Prostate gland (tissue), 2 donors: ENCODE data around the gene ZNF891. TPM values are rescaled to one million over a fixed set of nuclear protein-coding genes. Genes with fewer than 3 reads are reported as not detected.

Source experiments
- DNase-seq: peaks from one replicate; pipeline ENCODE4 v3.0.0-alpha.2; 2019; ENCODE audit warnings: low spot score
- H3K27ac ChIP-seq, 2 donors: fragments of 200-600 bp; sonication (generic); 2 replicates each; pipeline ENCODE4 v1.5.1; 2017 to 2019
- H3K27me3 ChIP-seq: fragments of 200-600 bp; sonication (generic); replicated peaks from 2 replicates; pipeline ENCODE4 v1.5.1; 2019; ENCODE audit not compliant: insufficient read depth
- H3K36me3 ChIP-seq, 2 donors: fragments of 200-600 bp; sonication (generic); 1 replicate in 1 of 2; 2 replicates in 1 of 2; pipeline versions ENCODE4 v1.5.1 to v1.8.1; 2017 to 2019
- H3K4me1 ChIP-seq: fragments of 200-600 bp; sonication (generic); replicated peaks from 2 replicates; pipeline ENCODE4 v1.5.1; 2019
- H3K4me3 ChIP-seq, 2 donors: fragments of 200-600 bp; sonication (generic); 2 replicates each; pipeline ENCODE4 v1.5.1; 2017 to 2019
- H3K9me3 ChIP-seq: fragments of 200-600 bp; sonication (generic); 2 replicates; pipeline ENCODE4 v1.5.1; 2017
- POLR2A ChIP-seq: fragments of 450-650 bp; IDR thresholded peaks from one replicate; pipeline ENCODE4 v1.6.1; 2016; ENCODE audit warnings: antibody characterized with exemption, mild to moderate bottlenecking
- POLR2AphosphoS5 ChIP-seq: sonication (generic); formaldehyde crosslinking; IDR thresholded peaks from one replicate; pipeline ENCODE4 v1.6.1; 2017; ENCODE audit warnings: antibody characterized with exemption
- WGBS: methylation state at CpG from one replicate; pipeline ENCODE4 v1.1.5; 2018; 5-methylcytosine and 5-hydroxymethylcytosine counted together
- intact Hi-C: fragments of 100-400 bp; cut with DNase I; formaldehyde crosslinking; loops from one replicate; pipeline ENCODE4 v1.14.2; 2022
- total RNA-seq, 2 donors: library from RNA; depleted of rRNA; stranded (reverse); fragments of >200 nt; gene quantifications; one replicate each; pipeline ENCODE4 v1.1.0, GENCODE V29; 2016
- TF ChIP-seq, protein P1 (sequence below), 4 experiments: fragments of 200-600 bp in 2 of 4; fragments of 450-650 bp in 2 of 4; sonication (generic) in 2 of 4; IDR thresholded peaks; 1 replicate in 3 of 4; 2 replicates in 1 of 4; pipeline ENCODE4 v1.5.1; 2016 to 2019; ENCODE audit warnings: antibody characterized with exemption in 4 of 4, mild to moderate bottlenecking in 2 of 4, moderate library complexity in 2 of 4

The ZNF891 gene
- total RNA-seq, 2 donors from 2014 or later, result 1.9 to 3.0 TPM

DNA sequence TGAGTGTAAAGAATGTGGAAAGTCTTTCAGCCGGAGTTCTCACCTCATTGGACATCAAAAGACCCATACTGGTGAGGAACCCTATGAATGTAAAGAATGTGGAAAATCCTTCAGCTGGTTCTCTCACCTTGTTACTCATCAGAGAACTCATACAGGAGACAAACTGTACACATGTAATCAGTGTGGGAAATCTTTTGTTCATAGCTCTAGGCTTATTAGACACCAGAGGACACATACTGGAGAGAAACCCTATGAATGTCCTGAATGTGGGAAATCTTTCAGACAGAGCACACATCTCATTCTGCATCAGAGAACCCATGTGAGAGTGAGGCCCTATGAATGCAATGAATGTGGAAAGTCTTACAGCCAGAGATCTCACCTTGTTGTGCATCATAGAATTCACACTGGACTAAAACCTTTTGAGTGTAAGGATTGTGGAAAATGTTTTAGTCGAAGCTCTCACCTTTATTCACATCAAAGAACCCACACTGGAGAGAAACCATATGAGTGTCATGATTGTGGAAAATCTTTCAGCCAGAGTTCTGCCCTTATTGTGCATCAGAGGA is 26.1 kb upstream of the ZNF891 start:
- H3K27me3 ChIP-seq, result no peaks in the 10 kb centered on the region
- H3K27ac ChIP-seq, result no peak overlapping the region
- H3K4me3 ChIP-seq, result no peak overlapping the region
- WGBS, result 91% methylated on average over 2 of the region's 2 CpGs
- peaks cover 30 to 39% of the 10 kb centered on the region in 2 donors for H3K36me3 ChIP-seq
- H3K4me1 ChIP-seq, result no peaks in the 10 kb centered on the region
- intact Hi-C loops, result no loop called here
- DNase-seq, result no peak
- TF ChIP-seq POLR2AphosphoS5 (no peak), POLR2A (no peak)
- TF ChIP-seq, protein P1, sequence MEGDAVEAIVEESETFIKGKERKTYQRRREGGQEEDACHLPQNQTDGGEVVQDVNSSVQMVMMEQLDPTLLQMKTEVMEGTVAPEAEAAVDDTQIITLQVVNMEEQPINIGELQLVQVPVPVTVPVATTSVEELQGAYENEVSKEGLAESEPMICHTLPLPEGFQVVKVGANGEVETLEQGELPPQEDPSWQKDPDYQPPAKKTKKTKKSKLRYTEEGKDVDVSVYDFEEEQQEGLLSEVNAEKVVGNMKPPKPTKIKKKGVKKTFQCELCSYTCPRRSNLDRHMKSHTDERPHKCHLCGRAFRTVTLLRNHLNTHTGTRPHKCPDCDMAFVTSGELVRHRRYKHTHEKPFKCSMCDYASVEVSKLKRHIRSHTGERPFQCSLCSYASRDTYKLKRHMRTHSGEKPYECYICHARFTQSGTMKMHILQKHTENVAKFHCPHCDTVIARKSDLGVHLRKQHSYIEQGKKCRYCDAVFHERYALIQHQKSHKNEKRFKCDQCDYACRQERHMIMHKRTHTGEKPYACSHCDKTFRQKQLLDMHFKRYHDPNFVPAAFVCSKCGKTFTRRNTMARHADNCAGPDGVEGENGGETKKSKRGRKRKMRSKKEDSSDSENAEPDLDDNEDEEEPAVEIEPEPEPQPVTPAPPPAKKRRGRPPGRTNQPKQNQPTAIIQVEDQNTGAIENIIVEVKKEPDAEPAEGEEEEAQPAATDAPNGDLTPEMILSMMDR (IDR thresholded peaks at IDR 0.05), result no peak
- H3K9me3 ChIP-seq, result peaks cover 6% of the 10 kb centered on the region

DNA sequence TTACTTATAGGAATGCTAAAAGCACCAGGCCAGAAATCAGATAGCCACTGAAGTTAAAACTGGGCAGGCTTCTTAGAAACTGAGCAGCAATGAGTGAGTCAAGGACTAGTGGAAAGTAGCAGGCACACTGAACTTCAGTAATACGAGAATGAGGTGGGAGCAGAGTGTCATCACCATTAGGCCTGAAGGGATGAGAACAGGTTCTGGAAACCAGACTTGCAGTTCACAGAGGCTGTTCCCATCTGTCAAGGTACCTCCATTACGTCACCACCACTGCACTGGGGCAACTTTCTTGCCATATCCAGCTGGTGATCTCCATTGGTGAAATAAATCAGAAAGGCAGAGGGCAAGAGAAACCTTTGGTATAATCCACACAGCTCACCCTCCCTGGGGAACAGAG is 15.9 kb upstream of the ZNF891 start:
- TF ChIP-seq POLR2AphosphoS5 (no peak), POLR2A (no peak)
- TF ChIP-seq, protein P1 (IDR thresholded peaks at IDR 0.05), result no peak
- no peaks in the 10 kb centered on the region for H3K9me3 ChIP-seq
- WGBS, result 98% methylated on average over 2 of the region's 2 CpGs
- no peak overlapping the region for H3K27ac ChIP-seq
- no peak overlapping the region for H3K4me3 ChIP-seq
- intact Hi-C loops, result no loop called here
- no peaks in the 10 kb centered on the region for H3K27me3 ChIP-seq
- peaks cover 2 to 13% of the 10 kb centered on the region in 2 donors for H3K36me3 ChIP-seq
- no peaks in the 10 kb centered on the region for H3K4me1 ChIP-seq
- no peak for DNase-seq

DNA sequence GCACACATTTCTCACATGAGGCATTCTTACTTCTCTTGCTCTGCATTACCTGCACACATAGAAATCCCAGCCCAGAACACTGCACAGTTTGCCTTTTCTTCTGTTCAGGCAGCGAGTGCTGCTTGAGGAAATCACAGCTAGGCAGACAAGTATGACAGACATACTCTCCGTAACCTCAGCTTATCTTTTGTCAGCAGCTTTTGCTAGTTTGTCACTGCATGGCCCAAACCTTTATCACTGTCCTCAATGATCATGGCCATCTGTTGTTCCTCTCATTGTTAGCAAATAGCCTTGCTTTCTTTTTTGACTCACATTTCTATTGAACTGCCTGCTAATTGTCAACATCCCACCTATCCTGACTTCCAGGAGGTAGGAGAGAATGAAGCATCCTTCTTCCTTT is 5.7 kb upstream of the ZNF891 start:
- peaks cover 4% of the 10 kb centered on the region in 2 donors for H3K36me3 ChIP-seq
- TF ChIP-seq, protein P1 (IDR thresholded peaks at IDR 0.05), result no peak
- TF ChIP-seq POLR2AphosphoS5 (no peak), POLR2A (no peak)
- H3K27ac ChIP-seq, result no peak overlapping the region
- H3K4me3 ChIP-seq, result no peak overlapping the region
- intact Hi-C loops, result no loop called here
- no peaks in the 10 kb centered on the region for H3K9me3 ChIP-seq
- WGBS, result 100% methylated on average over 2 of the region's 2 CpGs
- H3K4me1 ChIP-seq, result no peaks in the 10 kb centered on the region
- no peaks in the 10 kb centered on the region for H3K27me3 ChIP-seq
- DNase-seq, result no peak

DNA sequence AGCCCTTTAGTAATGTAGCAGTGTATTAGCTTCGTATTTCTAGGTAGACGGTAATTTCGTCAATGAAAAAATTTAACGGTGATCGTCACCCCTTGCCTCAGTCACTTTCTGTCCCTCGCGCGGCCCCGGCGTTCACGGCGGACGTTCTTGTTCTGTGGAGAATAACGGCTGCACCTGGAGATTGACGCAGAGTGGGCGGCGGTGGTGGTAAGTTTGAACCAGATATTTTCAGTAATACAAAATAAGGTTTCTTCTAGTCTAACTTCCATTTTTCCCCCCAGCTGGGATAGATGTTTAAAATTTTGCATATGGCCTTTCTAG is 694 bp upstream of the ZNF891 start:
- no peaks in the 10 kb centered on the region for H3K9me3 ChIP-seq
- no peaks in the 10 kb centered on the region for H3K36me3 ChIP-seq
- 1% methylated on average over 17 of the region's 17 CpGs for WGBS

More for the DNA sequence above, 694 bp upstream of the ZNF891 start:
- intact Hi-C loops, result loop anchor here (2.0 to 5.0 kb wide), 4 partner anchors 50 to 144 kb away; partner anchors contain the start of genes ZNF140, ZNF26, ZNF268 and ZNF84
- H3K27ac ChIP-seq, result peak overlapping the region; percentile 95 to 96
- TF ChIP-seq POLR2A, result no peak
- TF ChIP-seq POLR2AphosphoS5, result no peak
- TF ChIP-seq, protein P1 (IDR thresholded peaks at IDR 0.05), result no peak
- H3K27me3 ChIP-seq, result no peaks in the 10 kb centered on the region
- H3K4me3 ChIP-seq, result peak overlapping the region; percentile 85 to 91
- no peaks in the 10 kb centered on the region for H3K4me1 ChIP-seq
- peak; percentile 20 for DNase-seq
